ENCODE results near the gene JPH3. TPM values are rescaled to one million over a fixed set of nuclear protein-coding genes. Genes with fewer than 3 reads are reported as not detected.
"Not testable (repeated sequence)": the region's sequence is repeated elsewhere in the genome, so short reads cannot be mapped to it uniquely, and the experiment has no call there.

Gene JPH3
- total RNA-seq, 1 donor from 2014 or later, result 0.16 TPM

DNA sequence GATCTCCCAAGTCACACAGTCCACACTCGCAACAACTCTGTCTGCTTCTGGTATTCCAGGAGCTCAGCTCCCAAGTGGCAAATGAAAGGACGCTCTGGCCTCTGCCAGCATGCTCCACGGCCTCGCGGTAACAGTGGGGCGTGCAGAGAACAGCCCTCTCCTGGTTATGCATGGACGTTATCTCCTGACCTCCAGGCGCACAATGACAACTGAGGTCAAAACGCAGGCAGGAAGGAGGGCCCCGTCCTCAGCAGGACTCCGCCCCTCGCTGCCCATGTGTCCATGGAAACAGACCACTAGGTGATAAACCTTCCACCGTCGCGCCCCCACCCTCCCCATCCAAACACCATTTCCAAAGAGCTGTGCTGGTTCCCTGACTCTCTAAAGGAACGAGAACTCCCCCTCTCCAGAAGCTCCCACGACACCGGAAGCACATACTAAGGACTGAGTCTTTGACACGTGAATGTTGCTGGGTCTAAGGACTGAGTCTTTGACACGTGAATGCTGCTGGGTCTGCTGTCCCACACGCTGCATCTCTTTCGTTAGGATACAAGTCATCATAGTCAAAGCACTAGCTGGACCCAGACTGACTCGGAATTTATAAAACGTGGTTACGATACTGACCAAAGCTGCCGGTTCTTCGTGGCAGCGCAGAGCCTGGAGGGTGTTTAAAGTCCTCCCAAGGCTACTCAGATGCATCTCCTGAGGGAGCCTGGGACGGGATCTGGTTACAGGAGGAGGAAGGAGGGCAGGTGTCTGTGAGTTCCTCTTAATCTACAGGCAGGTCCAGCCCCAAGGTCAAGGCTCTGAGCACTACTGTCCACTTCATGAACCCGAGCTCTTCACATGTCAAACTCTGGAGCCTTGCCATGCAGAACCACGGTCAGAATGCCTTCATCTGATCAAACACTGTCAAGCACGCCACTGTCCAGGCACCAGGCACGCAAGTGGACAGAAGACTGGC, 119.6 kb downstream of the JPH3 start:
- DNase-seq (ENCODE audit: low spot score), result no peak
- H3K27ac Mint-ChIP-seq, result no peak overlapping the region
- H3K36me3 Mint-ChIP-seq (ENCODE audit: low read depth), result peaks cover 52% of the 10 kb centered on the region
- H3K4me3 Mint-ChIP-seq (ENCODE audit: low read depth), result no peak overlapping the region
- H3K27me3 Mint-ChIP-seq (ENCODE audit: low read depth), result no peaks in the 10 kb centered on the region
- no peaks in the 10 kb centered on the region for H3K9me3 Mint-ChIP-seq
- H3K4me1 Mint-ChIP-seq (ENCODE audit: low read depth), result peaks cover 3% of the 10 kb centered on the region
- intact Hi-C loops (cut with micrococcal nuclease), result no loop called here

- H3K27ac Mint-ChIP-seq, result no peak overlapping the region
- H3K9me3 Mint-ChIP-seq, result no peaks in the 10 kb centered on the region
- intact Hi-C loops (cut with micrococcal nuclease), result no loop called here
- H3K4me3 Mint-ChIP-seq (ENCODE audit: low read depth), result no peak overlapping the region
- H3K36me3 Mint-ChIP-seq (ENCODE audit: low read depth), result peaks cover 51% of the 10 kb centered on the region
- no peak for DNase-seq (ENCODE audit: low spot score)
- H3K27me3 Mint-ChIP-seq (ENCODE audit: low read depth), result no peaks in the 10 kb centered on the region
- peaks cover 3% of the 10 kb centered on the region for H3K4me1 Mint-ChIP-seq (ENCODE audit: low read depth)
These were observed 120.4 kb downstream of the JPH3 start for GRCh38 chr16:87722590-87723225.

DNA sequence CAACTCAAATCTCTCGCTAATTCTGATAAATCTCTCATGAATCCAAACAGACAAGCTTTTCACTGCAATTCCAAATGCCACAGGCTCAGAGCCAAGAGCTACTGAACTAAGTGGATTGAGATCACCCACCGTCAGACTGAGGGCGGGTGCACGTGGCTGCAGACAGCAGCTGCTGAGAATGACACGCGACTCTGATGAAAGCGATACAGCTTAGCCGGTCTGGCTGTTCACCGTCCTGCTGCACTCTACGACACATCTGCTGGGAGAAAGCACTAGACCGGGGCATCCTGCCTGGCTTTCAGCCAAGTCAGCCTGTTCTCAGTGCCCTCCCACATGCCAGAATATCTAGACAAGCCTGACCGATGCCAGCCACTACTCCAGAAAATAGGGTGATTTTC, 120.9 kb downstream of the JPH3 start:
- intact Hi-C loops (cut with micrococcal nuclease), result no loop called here
- H3K9me3 Mint-ChIP-seq, result no peaks in the 10 kb centered on the region
- DNase-seq (ENCODE audit: low spot score), result no peak

DNA sequence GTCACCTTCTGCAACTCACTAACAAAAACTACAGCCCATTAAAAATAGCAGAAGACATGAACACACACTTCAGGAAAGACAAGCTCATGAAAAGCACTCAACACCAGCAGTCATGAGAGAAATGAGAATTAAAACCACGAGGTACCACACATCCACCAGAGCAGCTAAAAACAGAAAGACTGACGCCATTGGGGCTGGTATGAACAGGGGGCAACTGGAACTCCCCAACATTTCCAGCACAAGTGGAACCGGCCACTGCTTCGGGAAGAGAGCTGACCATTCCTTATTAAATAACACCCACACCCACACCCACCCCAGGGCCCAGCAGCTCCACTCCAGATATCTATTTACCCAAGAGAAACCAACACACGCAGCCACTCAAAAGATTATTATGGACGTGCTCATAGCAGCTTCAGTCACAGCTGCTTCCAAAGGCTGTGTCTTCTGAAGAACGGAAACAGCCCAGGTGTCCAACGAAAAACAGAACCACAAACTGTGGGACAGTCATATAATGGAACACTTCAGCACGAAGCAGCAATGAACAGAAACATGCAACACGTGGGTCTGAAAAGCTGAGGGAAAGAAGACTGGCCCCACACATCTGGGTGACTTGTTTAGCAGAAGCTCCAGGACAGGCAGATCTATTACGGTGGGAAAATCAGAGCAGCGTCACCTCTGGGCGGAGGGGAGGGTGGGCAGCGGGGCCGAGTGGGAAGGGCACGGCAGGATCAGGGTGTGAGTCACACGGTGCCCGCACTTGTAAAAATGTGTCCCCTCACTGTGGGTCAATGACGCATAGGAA, 122.4 kb downstream of the JPH3 start:
- Mint-ChIP-seq H3K27me3 (ENCODE audit: low read depth) (no peaks in the 10 kb centered on the region), H3K4me1 (ENCODE audit: low read depth) (peaks cover 3% of the 10 kb centered on the region), H3K27ac (peak overlapping the region; percentile 1), H3K4me3 (ENCODE audit: low read depth) (no peak overlapping the region), H3K36me3 (ENCODE audit: low read depth) (peaks cover 48% of the 10 kb centered on the region), H3K9me3 (no peaks in the 10 kb centered on the region)
- no peak for DNase-seq (ENCODE audit: low spot score)
- intact Hi-C loops (cut with micrococcal nuclease), result no loop called here

More for the DNA sequence above, 120.9 kb downstream of the JPH3 start:
- H3K36me3 Mint-ChIP-seq (ENCODE audit: low read depth), result peaks cover 48% of the 10 kb centered on the region
- peaks cover 3% of the 10 kb centered on the region for H3K4me1 Mint-ChIP-seq (ENCODE audit: low read depth)
- no peak overlapping the region for H3K4me3 Mint-ChIP-seq (ENCODE audit: low read depth)
- no peaks in the 10 kb centered on the region for H3K27me3 Mint-ChIP-seq (ENCODE audit: low read depth)
- no peak overlapping the region for H3K27ac Mint-ChIP-seq

- no peak overlapping the region for H3K27ac Mint-ChIP-seq
- intact Hi-C loops (cut with micrococcal nuclease), result no loop called here
These were observed 123.4 kb downstream of the JPH3 start for GRCh38 chr16:87725596-87726235.

DNA sequence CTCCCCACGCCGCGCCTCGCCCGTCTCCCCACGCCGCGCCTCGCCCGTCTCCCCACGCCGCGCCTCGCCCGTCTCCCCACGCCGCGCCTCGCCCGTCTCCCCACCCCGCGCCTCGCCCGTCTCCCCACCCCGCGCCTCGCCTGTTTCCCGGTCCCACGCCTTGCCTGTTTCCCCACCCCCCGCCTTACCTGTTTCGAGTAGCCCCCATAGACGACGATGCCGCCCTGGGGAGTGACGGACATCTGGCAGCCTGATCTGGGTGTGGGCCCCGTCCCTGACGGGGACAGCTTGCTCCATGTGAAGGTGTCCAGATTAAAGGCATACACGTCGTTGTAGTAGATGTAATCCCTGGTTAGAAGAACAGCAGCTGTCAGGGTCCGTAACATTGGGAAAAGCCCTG, 124.3 kb downstream of the JPH3 start:
- H3K27ac Mint-ChIP-seq; DNase-seq (ENCODE audit: low spot score); H3K9me3 Mint-ChIP-seq; H3K4me3 Mint-ChIP-seq (ENCODE audit: low read depth); H3K27me3 Mint-ChIP-seq (ENCODE audit: low read depth); H3K4me1 Mint-ChIP-seq (ENCODE audit: low read depth); intact Hi-C loops (cut with micrococcal nuclease): not testable (repeated sequence)
- peaks cover 60% of the 10 kb centered on the region for H3K36me3 Mint-ChIP-seq (ENCODE audit: low read depth)

More at GRCh38 chr16:87725596-87726235, 123.4 kb downstream of the JPH3 start:
- Mint-ChIP-seq H3K4me3 (ENCODE audit: low read depth) (no peak overlapping the region), H3K4me1 (ENCODE audit: low read depth) (peaks cover 3% of the 10 kb centered on the region), H3K36me3 (ENCODE audit: low read depth) (peaks cover 54% of the 10 kb centered on the region), H3K9me3 (no peaks in the 10 kb centered on the region), H3K27me3 (ENCODE audit: low read depth) (no peaks in the 10 kb centered on the region)
- DNase-seq (ENCODE audit: low spot score), result no peak

- Mint-ChIP-seq H3K36me3 (ENCODE audit: low read depth) (peaks cover 56% of the 10 kb centered on the region), H3K27ac (no peak overlapping the region), H3K4me1 (ENCODE audit: low read depth) (peaks cover 3% of the 10 kb centered on the region), H3K27me3 (ENCODE audit: low read depth) (no peaks in the 10 kb centered on the region), H3K4me3 (ENCODE audit: low read depth) (no peak overlapping the region), H3K9me3 (no peaks in the 10 kb centered on the region)
- intact Hi-C loops (cut with micrococcal nuclease), result no loop called here
- DNase-seq (ENCODE audit: low spot score), result no peak
These were observed 125.0 kb downstream of the JPH3 start for GRCh38 chr16:87727346-87727745.

- no peaks in the 10 kb centered on the region for H3K9me3 Mint-ChIP-seq
- DNase-seq (ENCODE audit: low spot score), result no peak
- intact Hi-C loops (cut with micrococcal nuclease), result no loop called here
- H3K4me1 Mint-ChIP-seq (ENCODE audit: low read depth), result peaks cover 3% of the 10 kb centered on the region
- no peaks in the 10 kb centered on the region for H3K27me3 Mint-ChIP-seq (ENCODE audit: low read depth)
- peaks cover 53% of the 10 kb centered on the region for H3K36me3 Mint-ChIP-seq (ENCODE audit: low read depth)
- no peak overlapping the region for H3K4me3 Mint-ChIP-seq (ENCODE audit: low read depth)
- no peak overlapping the region for H3K27ac Mint-ChIP-seq
These were observed 125.7 kb downstream of the JPH3 start for GRCh38 chr16:87728026-87728425.

DNA sequence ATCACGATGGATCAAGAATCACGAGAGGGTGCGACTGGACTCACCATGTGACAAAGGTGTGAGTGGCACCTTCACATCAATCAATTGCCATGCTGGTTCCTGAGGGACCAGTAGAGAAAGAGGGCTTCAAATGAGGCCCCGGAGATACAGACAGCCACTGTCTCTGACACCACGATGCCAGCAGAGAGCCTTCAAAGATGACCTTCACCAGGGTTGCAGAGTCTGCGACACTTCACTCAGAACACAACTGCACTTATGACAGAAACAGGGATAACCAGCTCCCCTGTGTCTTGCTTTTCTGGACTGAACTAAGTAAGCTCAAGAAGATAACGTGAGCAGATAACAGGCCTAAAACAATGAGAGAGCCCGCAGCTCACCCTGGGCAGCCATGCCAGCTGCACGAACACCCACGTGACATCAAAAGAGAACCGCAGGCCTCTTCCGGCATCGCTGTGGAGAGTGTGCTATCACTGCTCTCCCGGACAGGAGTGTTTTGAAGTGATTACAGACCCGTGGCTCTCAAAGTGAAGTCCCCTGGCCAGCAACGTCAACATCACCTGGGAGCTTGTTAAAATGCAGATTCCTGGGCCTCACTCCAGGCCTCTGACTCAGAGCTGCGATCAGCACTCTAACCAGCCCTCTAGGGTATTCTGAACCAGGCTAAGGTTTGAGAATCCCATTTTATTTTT, 127.1 kb downstream of the JPH3 start:
- Mint-ChIP-seq H3K27ac (no peak overlapping the region), H3K4me1 (ENCODE audit: low read depth) (peaks cover 8% of the 10 kb centered on the region), H3K9me3 (no peaks in the 10 kb centered on the region), H3K4me3 (ENCODE audit: low read depth) (no peak overlapping the region), H3K27me3 (ENCODE audit: low read depth) (no peaks in the 10 kb centered on the region), H3K36me3 (ENCODE audit: low read depth) (peaks cover 50% of the 10 kb centered on the region)
- no peak for DNase-seq (ENCODE audit: low spot score)
- intact Hi-C loops (cut with micrococcal nuclease), result no loop called here

DNA sequence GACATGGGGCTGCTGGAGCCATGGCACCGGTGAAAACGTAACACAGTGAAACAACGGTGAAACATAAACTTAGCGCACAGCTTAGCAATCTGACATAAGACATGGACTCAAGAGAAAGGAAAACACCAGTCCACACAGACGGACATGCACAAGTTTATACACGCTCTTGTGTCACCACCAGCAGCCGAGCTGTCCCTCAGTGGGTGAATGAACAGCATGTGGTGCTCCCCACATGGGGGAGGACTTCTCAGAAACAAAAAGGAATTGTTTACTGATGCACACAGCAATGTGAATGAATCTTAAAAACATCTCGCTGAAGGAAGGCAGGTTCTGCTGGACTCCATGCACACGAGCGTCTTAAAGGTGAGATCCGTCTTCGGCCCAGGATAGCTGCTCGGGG, 129.3 kb downstream of the JPH3 start:
- intact Hi-C loops (cut with micrococcal nuclease), result no loop called here
- Mint-ChIP-seq H3K27me3 (ENCODE audit: low read depth) (no peaks in the 10 kb centered on the region), H3K36me3 (ENCODE audit: low read depth) (peaks cover 44% of the 10 kb centered on the region), H3K4me3 (ENCODE audit: low read depth) (no peak overlapping the region), H3K4me1 (ENCODE audit: low read depth) (peaks cover 5% of the 10 kb centered on the region), H3K9me3 (no peaks in the 10 kb centered on the region), H3K27ac (no peak overlapping the region)
- DNase-seq (ENCODE audit: low spot score), result no peak

DNA sequence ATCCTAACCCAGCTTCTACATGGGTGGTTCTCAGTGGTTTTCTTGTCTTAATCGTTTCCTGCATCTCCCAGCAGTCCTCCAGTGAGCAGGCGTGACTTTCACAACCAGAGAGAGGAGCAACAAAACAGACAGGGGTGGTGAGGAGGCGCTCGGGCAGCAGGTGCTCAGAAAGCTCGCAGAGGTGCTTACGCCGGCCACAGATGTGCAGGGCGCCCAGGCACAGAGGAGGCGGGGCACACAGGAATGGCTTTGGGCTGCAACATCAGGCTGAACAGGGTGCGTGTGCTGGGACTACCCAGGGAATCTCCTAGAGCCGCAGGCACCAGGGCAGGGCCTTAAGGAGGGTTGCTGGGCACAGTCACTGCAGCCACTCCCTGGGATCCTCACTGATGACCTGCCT, 130.9 kb downstream of the JPH3 start:
- intact Hi-C loops (cut with micrococcal nuclease), result no loop called here
- H3K36me3 Mint-ChIP-seq (ENCODE audit: low read depth), result peaks cover 38% of the 10 kb centered on the region
- no peak overlapping the region for H3K4me3 Mint-ChIP-seq (ENCODE audit: low read depth)
- H3K4me1 Mint-ChIP-seq (ENCODE audit: low read depth), result peaks cover 5% of the 10 kb centered on the region
- no peaks in the 10 kb centered on the region for H3K27me3 Mint-ChIP-seq (ENCODE audit: low read depth)
- no peak overlapping the region for H3K27ac Mint-ChIP-seq
- DNase-seq (ENCODE audit: low spot score), result no peak
- H3K9me3 Mint-ChIP-seq, result no peaks in the 10 kb centered on the region

- Mint-ChIP-seq H3K36me3 (ENCODE audit: low read depth) (peaks cover 31% of the 10 kb centered on the region), H3K27me3 (ENCODE audit: low read depth) (no peaks in the 10 kb centered on the region), H3K9me3 (no peaks in the 10 kb centered on the region), H3K4me1 (ENCODE audit: low read depth) (peaks cover 5% of the 10 kb centered on the region), H3K27ac (no peak overlapping the region), H3K4me3 (ENCODE audit: low read depth) (no peak overlapping the region)
- no peak for DNase-seq (ENCODE audit: low spot score)
- intact Hi-C loops (cut with micrococcal nuclease), result no loop called here
These were observed 132.3 kb downstream of the JPH3 start for GRCh38 chr16:87734644-87735043.

Data from activated T-helper 2 cell treated with anti-CD3 and anti-CD28 coated beads, Interferon-gamma antibody, Interleukin-2, Interleukin-4, amounts not matched to agents 10 μg/mL and 5 μg/mL and 100 μg/mL, durations not matched to agents 14 hours and 24 hours and 36 hours (primary cell).